Ovary (tissue), 3 donors: ENCODE measurements around the gene MCM8.

Experiments
- CTCF ChIP-seq, 3 donors: fragments of 450-650 bp in 2 of 3; fragments of 200-600 bp in 1 of 3; IDR thresholded peaks; one replicate each; pipeline versions ENCODE4 v1.5.1 to v1.8.0; 2016 to 2022; ENCODE audit warnings: antibody characterized with exemption in 3 of 3, mild to moderate bottlenecking in 1 of 3
- EP300 ChIP-seq: sonication (generic); formaldehyde crosslinking; IDR thresholded peaks from one replicate; pipeline ENCODE4 v1.6.1; 2017; ENCODE audit warnings: antibody characterized with exemption
- POLR2A ChIP-seq: fragments of 450-650 bp; IDR thresholded peaks from one replicate; pipeline ENCODE4 v1.6.1; 2017; ENCODE audit warnings: antibody characterized with exemption, mild to moderate bottlenecking, moderate library complexity
- donor health status: DM: no; HTN: no; CAD: no.

GRCh38 chr20:5989539-5989938 lies 39.1 kb downstream of the MCM8 start:
- no peak for TF ChIP-seq CTCF (IDR thresholded peaks at IDR 0.05)
- no peak for TF ChIP-seq POLR2A
- no peak for TF ChIP-seq EP300
